ENCODE data around the gene MAML3. TPM values are rescaled to one million over a fixed set of nuclear protein-coding genes. Genes with fewer than 3 reads are reported as not detected.

MAML3 gene
- total RNA-seq, 4 donors from 2014 or later = 18.2 to 42.7 (median 28.6) TPM

DNA sequence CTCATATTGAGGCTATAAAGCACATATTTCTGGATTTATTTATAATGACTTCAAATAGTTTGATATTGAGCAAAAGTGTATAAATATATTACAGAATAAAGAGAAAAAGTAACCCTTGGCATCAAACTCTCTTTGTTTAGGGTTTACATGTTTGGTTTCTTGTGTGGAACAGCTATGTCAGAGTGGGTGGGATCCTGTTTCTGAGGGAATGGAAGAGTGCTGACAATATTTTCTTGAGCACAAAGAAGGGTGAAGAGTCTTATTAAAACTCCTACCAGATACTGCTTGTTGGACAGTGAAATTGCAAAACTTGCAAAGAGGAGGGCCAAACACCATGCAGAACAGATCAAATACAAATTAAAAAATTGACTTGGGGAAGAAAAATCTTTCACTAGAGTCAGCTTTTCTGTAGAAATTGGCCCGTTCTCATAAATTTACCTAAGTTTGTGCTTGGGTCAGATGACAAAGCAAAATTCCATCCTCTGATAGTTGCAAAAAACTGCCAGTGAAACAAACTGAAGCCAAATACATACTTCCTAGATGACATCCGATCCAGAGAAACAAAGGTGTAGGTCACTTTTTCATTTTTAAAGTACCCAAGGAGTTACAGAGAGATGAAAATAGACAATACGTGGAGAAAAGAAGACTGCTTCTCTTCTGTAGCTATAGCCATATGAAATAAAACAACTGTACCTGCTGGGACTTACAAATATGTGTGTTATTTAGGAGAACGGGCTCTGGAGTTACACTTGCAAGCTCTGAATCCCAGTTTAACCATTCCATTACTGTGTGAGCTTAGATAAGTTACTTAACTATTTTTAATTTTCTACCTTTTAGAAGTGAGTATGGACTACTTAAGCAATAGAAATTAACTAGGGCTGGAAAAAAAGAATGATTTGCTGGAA lies 133.3 kb downstream of the MAML3 start:
- Histone ChIP-seq H3K27me3 (no peaks in the 10 kb centered on the region), H3K9me3 (no peaks in the 10 kb centered on the region), H3K36me3 (no peaks in the 10 kb centered on the region), H3K4me1 (no peaks in the 10 kb centered on the region), H3K27ac (no peak overlapping the region), H3K4me3 (no peak overlapping the region)
- 63% methylated on average over 4 of the region's 4 CpGs for WGBS
- DNase-seq (ENCODE audit: low spot score in 2 of 2) = no peak
- no peak for TF ChIP-seq POLR2AphosphoS5 (IDR thresholded peaks at IDR 0.05)
- no peak for TF ChIP-seq EP300 (IDR thresholded peaks at IDR 0.05)
- TF ChIP-seq, protein P1, sequence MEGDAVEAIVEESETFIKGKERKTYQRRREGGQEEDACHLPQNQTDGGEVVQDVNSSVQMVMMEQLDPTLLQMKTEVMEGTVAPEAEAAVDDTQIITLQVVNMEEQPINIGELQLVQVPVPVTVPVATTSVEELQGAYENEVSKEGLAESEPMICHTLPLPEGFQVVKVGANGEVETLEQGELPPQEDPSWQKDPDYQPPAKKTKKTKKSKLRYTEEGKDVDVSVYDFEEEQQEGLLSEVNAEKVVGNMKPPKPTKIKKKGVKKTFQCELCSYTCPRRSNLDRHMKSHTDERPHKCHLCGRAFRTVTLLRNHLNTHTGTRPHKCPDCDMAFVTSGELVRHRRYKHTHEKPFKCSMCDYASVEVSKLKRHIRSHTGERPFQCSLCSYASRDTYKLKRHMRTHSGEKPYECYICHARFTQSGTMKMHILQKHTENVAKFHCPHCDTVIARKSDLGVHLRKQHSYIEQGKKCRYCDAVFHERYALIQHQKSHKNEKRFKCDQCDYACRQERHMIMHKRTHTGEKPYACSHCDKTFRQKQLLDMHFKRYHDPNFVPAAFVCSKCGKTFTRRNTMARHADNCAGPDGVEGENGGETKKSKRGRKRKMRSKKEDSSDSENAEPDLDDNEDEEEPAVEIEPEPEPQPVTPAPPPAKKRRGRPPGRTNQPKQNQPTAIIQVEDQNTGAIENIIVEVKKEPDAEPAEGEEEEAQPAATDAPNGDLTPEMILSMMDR (IDR thresholded peaks at IDR 0.05) = no peak
- TF ChIP-seq POLR2A (IDR thresholded peaks at IDR 0.05) = no peak

DNA sequence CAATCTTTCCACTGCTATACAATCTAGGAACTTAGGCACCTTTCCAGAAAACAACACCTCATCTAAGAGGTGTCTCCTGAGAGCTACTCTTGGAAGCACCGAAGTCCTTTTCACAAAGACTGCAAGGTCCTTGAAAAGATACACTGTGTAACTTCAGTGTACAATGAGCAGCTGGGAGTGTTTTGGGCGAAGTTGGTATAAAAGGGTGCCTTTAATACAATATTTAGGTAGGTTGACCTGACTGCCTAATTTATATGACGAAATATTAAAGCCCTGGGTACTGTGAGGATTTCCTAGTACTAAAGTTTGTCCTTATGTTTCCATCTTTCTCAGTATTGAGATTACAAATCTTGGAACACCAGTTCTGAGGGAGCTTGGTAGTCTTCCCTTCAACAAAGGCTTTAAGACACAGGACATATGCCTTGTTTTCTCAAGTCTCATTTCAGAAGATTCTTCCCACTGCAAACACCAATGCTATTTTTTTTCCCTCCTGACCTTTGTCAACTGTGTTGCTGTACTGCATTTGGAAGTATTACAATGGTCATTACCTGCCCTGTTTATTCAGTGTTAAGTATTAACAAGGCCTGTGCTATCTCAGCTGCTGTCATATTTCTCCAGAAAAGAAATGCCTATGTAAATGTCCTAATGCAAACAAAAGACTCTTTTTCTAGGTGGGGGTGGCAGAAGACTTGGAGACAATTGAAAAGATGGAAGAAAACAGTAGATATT lies 134.2 kb downstream of the MAML3 start:
- Histone ChIP-seq H3K9me3 (no peaks in the 10 kb centered on the region), H3K4me1 (no peaks in the 10 kb centered on the region), H3K27ac (no peak overlapping the region), H3K4me3 (no peak overlapping the region), H3K27me3 (no peaks in the 10 kb centered on the region), H3K36me3 (no peaks in the 10 kb centered on the region)
- TF ChIP-seq POLR2AphosphoS5 (IDR thresholded peaks at IDR 0.05) (no peak), EP300 (IDR thresholded peaks at IDR 0.05) (no peak), POLR2A (IDR thresholded peaks at IDR 0.05) (no peak)
- TF ChIP-seq, protein P1 (IDR thresholded peaks at IDR 0.05) = no peak
- 88% methylated on average over 3 of the region's 3 CpGs for WGBS
- no peak for DNase-seq (ENCODE audit: low spot score in 2 of 2)

DNA sequence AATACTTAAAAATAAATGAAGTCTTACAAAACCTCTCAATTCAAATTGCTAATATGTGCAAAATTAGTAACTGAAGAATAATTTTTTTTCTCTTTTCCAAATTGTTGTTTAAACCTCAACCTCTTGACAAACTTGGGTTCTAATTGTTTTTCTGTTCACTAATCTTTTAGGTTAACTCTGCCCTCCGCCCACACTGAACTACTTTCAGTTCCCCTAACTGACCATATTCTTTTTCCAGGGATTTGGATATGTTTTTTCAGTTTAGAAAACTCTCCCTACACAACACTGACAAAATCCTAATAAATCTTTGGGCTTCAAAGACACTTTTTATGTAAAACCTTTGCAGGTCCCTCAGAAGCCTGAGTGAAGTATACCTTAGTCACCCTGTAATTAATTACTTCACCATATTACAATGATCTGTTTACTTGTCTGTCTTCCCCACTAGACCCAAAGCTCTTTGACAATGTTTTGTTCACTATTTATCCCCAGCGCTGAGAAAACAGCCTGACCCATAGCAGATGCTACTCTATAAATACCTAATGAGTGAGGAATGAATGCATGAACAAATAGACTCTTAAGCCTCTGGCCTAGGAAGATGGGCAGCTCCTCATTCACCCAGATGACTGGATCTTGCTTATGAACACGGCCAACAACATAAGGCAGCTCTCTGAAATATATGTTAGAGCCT lies 134.9 kb downstream of the MAML3 start:
- no peak overlapping the region for H3K4me3 ChIP-seq
- no peaks in the 10 kb centered on the region for H3K27me3 ChIP-seq
- 87% methylated on average over 3 of the region's 3 CpGs for WGBS
- H3K27ac ChIP-seq = no peak overlapping the region
- H3K9me3 ChIP-seq = no peaks in the 10 kb centered on the region
- H3K36me3 ChIP-seq = no peaks in the 10 kb centered on the region
- H3K4me1 ChIP-seq = no peaks in the 10 kb centered on the region
- no peak for TF ChIP-seq EP300 (IDR thresholded peaks at IDR 0.05)
- TF ChIP-seq POLR2A (IDR thresholded peaks at IDR 0.05) = no peak
- no peak for TF ChIP-seq POLR2AphosphoS5 (IDR thresholded peaks at IDR 0.05)
- TF ChIP-seq, protein P1 (IDR thresholded peaks at IDR 0.05) = no peak
- no peak for DNase-seq (ENCODE audit: low spot score in 2 of 2)

DNA sequence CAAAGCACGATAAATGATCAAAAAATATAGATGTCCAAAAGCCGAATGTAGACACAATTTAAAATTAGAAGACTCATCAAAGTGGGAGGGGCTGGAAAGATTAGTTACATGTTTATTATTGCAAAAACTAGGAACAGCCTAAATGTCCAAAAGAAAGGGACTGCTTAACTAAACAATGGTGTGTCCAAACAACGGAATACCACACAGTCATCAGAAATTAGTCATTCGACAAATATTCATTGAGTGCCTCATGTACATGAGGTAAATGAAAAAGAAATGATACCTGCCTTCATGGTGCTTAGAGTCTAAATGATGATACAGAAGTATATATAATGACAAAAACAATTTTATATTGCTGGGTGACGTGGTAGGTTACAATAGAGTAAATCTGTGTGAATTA lies 139.7 kb downstream of the MAML3 start:
- no peak for DNase-seq (ENCODE audit: low spot score in 2 of 2)
- Histone ChIP-seq H3K4me3 (no peak overlapping the region), H3K9me3 (no peaks in the 10 kb centered on the region), H3K27ac (no peak overlapping the region), H3K4me1 (no peaks in the 10 kb centered on the region), H3K27me3 (no peaks in the 10 kb centered on the region), H3K36me3 (no peaks in the 10 kb centered on the region)
- WGBS = 91% methylated on average over 5 of the region's 5 CpGs
- TF ChIP-seq POLR2AphosphoS5 (IDR thresholded peaks at IDR 0.05) (no peak), EP300 (IDR thresholded peaks at IDR 0.05) (no peak), POLR2A (IDR thresholded peaks at IDR 0.05) (no peak)
- TF ChIP-seq, protein P1 (IDR thresholded peaks at IDR 0.05) = no peak

Measured in suprapubic skin (tissue), 4 donors.